Fibroblast of mammary gland (primary cell): ENCODE results near the gene ETS1.

ENCODE experiments used
- DNase-seq: peaks from one replicate; pipeline ENCODE4 v3.0.0-alpha.2; 2010; ENCODE audit warnings: low read depth
- H3K4me3 ChIP-seq: 2 replicates; pipeline ENCODE4 v1.5.1; 2011; ENCODE audit warnings: low read depth, mild to moderate bottlenecking, low read length, moderate library complexity; ENCODE audit not compliant: control insufficient read depth
- TF ChIP-seq, protein P1 (sequence below): conservative IDR thresholded peaks from 2 replicates; pipeline ENCODE4 v1.5.1; 2011; ENCODE audit warnings: low read depth, low read length, inconsistent platforms; ENCODE audit not compliant: control insufficient read depth, insufficient read depth

Gene ETS1

DNA sequence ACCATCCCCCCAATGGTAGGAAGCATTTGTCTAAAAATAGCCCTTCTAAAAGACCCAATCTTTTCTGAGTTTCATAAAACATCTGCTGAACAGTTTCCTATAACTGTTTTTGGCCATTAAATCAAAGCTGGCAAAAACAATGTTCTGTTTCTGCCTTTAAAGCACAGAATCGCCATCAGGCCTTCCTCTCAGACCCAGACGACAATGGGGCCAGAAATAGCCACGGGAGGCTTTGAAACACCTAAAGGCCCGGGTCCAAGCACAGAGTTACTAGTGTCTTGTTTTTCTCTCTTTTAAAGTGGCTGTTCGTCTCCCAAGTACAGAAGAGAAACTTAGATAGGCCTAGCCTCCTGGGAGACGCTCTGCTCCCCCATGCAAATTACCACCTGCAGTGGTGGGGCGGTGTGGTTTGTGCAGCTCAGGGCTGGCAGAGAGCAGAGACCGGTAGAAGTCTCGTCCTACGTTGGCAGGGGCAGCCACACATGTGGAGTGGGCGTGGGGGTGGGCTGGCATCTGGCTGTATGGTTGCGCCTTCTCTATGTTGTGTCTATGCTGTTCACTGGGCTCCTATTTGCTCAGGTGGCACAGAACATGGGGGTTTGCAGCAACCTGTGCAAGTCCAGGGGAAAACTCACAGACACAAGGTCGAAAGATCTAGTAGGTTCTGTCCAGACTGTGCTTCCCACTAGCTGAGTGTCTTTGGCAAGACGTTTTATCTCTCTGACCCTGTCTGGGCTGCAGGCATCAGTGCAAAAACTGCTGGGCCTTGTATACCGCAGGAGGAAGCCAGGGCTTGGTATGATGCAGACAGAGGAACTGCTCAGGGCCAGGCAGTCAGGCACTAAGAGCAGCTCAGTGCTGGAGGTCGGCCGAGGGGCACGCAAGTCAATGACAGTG lies 23.6 kb upstream of the ETS1 start:
- no peak for DNase-seq
- no peak overlapping the region for H3K4me3 ChIP-seq
- TF ChIP-seq, protein P1, sequence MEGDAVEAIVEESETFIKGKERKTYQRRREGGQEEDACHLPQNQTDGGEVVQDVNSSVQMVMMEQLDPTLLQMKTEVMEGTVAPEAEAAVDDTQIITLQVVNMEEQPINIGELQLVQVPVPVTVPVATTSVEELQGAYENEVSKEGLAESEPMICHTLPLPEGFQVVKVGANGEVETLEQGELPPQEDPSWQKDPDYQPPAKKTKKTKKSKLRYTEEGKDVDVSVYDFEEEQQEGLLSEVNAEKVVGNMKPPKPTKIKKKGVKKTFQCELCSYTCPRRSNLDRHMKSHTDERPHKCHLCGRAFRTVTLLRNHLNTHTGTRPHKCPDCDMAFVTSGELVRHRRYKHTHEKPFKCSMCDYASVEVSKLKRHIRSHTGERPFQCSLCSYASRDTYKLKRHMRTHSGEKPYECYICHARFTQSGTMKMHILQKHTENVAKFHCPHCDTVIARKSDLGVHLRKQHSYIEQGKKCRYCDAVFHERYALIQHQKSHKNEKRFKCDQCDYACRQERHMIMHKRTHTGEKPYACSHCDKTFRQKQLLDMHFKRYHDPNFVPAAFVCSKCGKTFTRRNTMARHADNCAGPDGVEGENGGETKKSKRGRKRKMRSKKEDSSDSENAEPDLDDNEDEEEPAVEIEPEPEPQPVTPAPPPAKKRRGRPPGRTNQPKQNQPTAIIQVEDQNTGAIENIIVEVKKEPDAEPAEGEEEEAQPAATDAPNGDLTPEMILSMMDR = no peak

DNA sequence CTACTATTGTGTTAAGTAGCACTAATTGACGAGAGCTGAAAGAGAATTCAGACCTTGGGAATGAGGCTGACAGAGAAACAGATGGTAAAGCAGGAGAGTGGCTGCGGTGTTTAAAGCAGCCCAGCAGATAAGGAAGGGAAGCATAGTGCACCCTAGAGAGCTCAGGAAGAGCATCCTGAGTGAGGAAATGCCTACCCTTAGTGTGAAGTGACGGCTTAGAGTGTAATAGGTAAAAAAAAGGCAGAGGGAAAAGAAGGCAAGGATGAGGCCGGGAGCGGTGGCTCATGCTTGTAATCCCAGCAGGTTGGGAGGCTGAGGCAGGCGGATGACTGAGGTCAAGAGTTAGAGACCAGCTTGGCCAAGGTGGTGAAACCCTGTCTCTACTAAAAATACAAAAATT lies 22.4 kb upstream of the ETS1 start:
- H3K4me3 ChIP-seq = no peak overlapping the region
- DNase-seq = no peak
- TF ChIP-seq, protein P1 = no peak

DNA sequence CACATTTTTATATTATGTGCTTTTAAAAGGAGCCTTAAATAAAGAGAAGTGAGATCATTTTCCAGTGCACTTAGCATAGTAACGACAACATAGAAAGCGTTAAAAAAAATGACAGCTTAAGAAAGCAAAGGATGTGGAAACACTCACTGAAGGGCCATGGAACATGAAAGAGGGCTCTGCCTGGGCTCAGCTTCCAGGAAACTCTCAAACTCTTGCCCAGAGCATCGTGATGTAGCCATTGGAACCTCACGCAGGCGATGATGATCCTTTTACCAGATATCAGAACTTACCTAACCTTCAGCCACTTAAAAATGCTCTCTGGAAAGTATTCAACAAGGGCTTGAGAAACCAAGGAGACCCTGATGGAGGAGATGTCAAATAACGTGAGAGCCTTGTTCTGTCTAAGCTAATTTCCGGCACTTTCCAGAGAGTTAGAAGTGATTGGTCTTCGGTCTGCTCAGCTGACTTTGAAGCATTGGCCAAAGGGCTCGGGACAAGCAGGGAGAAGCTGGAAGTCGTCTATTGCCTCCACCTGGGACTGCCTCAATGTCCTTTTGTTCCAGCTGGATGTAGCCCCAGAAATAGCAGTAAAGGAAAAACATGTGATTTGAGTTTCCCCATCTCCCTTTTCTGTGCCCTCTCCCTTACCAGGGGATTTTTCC lies 21.5 kb upstream of the ETS1 start:
- DNase-seq = no peak
- TF ChIP-seq, protein P1 = no peak
- H3K4me3 ChIP-seq = no peak overlapping the region

DNA sequence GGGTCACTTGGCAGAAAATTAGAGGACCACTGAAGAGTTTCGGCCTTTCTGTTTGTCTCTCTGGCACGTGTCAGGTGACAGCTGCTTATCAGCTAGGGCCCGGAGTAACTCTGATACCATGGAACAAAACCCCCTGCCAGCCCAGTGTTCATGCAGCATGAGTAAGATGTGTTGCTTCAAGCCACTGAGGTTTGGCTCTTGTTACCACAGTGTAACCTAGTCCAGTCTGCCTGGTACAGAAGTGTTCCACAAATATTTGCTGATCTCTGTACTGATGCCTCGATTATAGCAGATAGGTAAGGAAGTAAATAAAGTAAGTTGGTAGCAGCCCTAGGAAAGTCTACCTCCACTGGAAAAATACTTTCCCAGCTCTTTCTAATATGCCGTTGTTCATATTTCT lies 20.5 kb upstream of the ETS1 start:
- TF ChIP-seq, protein P1 = no peak
- H3K4me3 ChIP-seq = no peak overlapping the region
- DNase-seq = no peak

DNA sequence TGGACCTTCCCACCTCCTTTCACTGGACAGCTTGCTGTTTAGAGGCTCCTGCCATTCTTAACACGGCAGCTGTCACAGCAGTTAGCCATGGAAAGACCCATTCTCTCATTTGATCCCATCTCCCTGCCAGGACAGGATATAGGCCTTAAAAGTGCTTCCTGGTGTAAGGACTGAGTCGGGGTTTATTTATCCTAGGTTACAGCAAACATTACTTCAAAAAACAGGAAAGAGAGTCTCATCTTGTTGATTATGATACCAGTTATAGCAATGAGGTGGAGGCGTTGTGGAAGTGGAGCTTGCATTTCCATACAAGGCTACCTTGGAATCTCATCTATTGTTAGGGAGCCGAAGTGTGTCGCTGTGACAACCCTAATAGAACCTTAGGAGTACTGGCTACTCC lies 17.4 kb upstream of the ETS1 start:
- H3K4me3 ChIP-seq = no peak overlapping the region
- no peak for DNase-seq
- TF ChIP-seq, protein P1 = no peak

DNA sequence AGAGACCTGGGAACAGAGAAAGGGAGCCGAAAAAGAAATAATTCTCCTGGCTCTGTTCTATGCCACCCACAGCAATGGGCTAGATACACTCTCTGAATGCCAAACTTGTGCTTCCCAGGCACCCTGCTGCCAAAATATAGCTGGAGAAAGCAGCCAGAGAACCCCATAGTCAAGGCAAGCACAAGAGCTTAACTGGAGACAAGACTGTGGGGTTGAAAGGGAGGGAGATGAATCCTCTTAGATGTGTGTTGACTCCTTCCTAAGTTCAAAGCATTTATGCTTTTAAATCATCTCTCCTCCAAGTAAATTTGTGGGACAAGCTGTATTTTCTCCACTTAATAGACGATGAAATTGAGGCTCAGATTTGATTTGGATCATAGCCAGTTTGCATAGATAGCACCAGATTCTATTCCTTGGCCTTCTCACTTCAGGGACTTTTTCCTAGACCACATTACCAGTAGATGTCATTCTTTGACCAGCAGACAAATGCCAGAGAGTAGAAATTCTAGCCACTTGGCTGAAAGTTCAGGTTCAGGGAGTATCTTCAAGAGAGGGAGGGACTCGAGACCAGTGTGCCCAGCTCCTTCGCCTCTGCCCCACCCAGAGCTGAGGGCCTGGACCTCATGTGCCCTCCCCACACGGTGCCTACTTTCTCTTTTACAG lies 16.5 kb upstream of the ETS1 start:
- DNase-seq = no peak
- no peak overlapping the region for H3K4me3 ChIP-seq
- TF ChIP-seq, protein P1 = no peak
